ENCODE data around the gene STK39.

The STK39 gene

DNA sequence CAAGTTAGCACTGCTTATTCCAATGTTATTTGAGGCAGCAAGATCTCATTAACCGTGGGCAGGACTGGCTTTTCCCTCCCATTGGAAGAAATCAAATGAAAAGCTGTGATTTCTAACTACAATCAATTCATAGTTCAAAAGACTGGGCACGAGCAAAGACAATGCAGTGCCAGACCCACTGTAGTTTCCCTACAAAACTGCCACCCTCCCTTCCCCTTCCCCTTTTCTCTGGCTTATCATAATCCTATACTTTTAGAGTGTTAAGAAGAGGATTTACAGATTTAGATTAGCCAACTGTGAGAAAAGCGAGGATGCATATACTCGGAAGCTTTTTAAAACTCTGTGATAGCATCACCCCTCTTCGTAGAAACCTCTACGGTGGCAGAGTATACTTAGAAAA lies 260.4 kb downstream of the STK39 start:
- H3K27ac ChIP-seq: no peak overlapping the region
- TF ChIP-seq ZFX (IDR thresholded peaks at IDR 0.05): no peak
- TF ChIP-seq, protein P1, sequence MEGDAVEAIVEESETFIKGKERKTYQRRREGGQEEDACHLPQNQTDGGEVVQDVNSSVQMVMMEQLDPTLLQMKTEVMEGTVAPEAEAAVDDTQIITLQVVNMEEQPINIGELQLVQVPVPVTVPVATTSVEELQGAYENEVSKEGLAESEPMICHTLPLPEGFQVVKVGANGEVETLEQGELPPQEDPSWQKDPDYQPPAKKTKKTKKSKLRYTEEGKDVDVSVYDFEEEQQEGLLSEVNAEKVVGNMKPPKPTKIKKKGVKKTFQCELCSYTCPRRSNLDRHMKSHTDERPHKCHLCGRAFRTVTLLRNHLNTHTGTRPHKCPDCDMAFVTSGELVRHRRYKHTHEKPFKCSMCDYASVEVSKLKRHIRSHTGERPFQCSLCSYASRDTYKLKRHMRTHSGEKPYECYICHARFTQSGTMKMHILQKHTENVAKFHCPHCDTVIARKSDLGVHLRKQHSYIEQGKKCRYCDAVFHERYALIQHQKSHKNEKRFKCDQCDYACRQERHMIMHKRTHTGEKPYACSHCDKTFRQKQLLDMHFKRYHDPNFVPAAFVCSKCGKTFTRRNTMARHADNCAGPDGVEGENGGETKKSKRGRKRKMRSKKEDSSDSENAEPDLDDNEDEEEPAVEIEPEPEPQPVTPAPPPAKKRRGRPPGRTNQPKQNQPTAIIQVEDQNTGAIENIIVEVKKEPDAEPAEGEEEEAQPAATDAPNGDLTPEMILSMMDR (conservative IDR thresholded peaks at IDR 0.05): no peak

DNA sequence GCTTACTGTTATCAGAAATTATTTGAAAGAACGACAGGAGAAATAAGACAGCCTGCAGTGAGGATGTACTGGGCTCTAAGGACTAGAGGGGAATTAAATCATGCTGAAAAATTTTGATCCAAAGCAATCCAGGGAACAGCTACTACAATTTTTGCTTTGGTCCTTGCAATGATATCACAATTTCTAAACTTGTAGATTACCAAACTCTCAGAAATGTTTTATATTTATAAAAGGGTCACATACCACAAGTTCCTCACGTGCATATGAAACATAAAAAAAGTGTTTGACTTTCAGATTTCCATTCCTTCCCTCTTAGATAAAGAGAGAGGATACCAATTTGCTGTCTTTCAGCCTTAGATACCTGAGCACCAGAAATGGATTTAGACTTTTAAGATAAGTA lies 261.2 kb downstream of the STK39 start:
- TF ChIP-seq, protein P1 (conservative IDR thresholded peaks at IDR 0.05): no peak
- no peak for TF ChIP-seq ZFX (IDR thresholded peaks at IDR 0.05)
- no peak overlapping the region for H3K27ac ChIP-seq

DNA sequence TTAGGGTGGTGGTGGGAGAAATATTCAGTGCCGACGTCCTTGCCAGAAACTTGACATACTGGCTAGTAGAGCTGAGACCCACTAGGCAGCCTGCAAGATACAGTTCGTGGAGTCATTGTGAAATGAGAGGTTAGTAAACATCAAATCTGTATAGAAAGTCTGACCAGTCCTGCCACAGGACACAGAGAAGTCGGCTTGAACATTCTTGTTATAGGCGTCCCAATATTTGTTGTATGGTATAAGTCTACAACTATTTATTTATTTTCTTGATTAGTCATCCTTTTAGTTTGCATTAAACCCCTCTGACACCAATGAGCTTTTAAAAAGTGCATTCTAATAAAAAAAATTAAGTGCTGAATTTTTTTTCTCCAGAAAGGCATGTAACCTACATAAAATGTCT lies 265.4 kb downstream of the STK39 start:
- H3K27ac ChIP-seq: no peak overlapping the region
- no peak for TF ChIP-seq ZFX (IDR thresholded peaks at IDR 0.05)
- TF ChIP-seq, protein P1 (conservative IDR thresholded peaks at IDR 0.05): no peak

- no peak for TF ChIP-seq ZFX (IDR thresholded peaks at IDR 0.05)
- TF ChIP-seq, protein P1 (conservative IDR thresholded peaks at IDR 0.05): no peak
- H3K27ac ChIP-seq: no peak overlapping the region
These were observed 267.0 kb downstream of the STK39 start for GRCh38 chr2:167980439-167980838.

DNA sequence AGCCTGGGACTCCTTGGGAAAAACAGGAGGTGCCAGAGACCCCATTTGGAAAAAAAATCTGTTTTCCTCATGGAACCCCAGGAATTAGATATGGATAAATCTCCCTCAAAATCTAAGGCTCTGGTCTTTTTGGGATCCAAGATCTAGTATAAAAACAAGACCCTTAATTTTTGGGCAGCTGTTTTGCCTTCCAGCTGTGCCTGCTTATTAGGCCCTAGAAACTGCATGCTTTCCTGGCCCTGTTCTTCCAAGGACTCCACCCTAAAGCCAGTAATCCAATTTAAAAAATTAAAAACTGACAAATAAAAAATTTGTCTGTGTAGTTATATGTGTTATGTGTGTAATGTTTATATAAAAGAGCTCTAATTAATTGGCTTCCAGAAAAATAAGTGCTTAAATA lies 274.6 kb downstream of the STK39 start:
- no peak overlapping the region for H3K27ac ChIP-seq
- TF ChIP-seq, protein P1 (conservative IDR thresholded peaks at IDR 0.05): no peak
- no peak for TF ChIP-seq ZFX (IDR thresholded peaks at IDR 0.05)

- no peak for TF ChIP-seq ZFX (IDR thresholded peaks at IDR 0.05)
- TF ChIP-seq, protein P1 (conservative IDR thresholded peaks at IDR 0.05): no peak
- H3K27ac ChIP-seq: no peak overlapping the region
These were observed 275.4 kb downstream of the STK39 start for GRCh38 chr2:167972020-167972419.

GRCh38 chr2:167966937-167967913 lies 280.2 kb downstream of the STK39 start:
- no peak overlapping the region for H3K27ac ChIP-seq
- no peak for TF ChIP-seq ZFX (IDR thresholded peaks at IDR 0.05)
- TF ChIP-seq, protein P1 (conservative IDR thresholded peaks at IDR 0.05): no peak

Measured in C4-2B (cell line).